ENCODE measurements around the gene CCDC80.

Gene CCDC80

DNA sequence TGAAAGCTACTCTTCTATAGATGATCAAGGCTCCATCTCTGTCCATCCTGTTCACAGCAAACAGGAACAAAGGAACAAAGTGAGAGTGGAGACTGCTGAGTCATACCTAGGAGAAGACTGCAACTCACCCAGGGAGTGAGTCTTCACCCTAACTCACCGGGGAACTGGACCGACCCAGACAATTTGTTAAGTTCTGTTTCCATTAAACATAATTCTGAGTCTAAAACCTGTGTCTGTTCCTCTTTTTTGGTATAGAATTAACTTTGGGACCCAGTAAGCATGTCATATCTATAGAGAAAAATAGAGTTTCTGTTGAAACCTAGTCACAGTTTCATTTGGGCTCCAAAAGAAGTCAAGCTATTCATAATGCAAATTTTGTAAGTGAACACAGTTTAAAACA, 21.6 kb downstream of the CCDC80 start:
- no peak for TF ChIP-seq CTCF (IDR thresholded peaks at IDR 0.05; ENCODE audit: control extremely low read depth, extremely low read depth, low read depth, missing control alignments)
- CTCF ChIA-PET = interaction anchor here (1.1 to 5.3 kb wide), 4 partner anchors 8 to 29 kb away, joined by 4 to 25 read pairs (median 4); no protein-coding TSS in a partner anchor
- no peak for DNase-seq (ENCODE audit: extremely low spot score)
- POLR2A ChIA-PET = no interaction called here

GRCh38 chr3:112617285-112617684, 23.7 kb downstream of the CCDC80 start:
- TF ChIP-seq CTCF (IDR thresholded peaks at IDR 0.05; ENCODE audit: control extremely low read depth, extremely low read depth, low read depth, missing control alignments) = no peak
- CTCF ChIA-PET = interaction anchor here (1.2 to 1.5 kb wide), 2 partner anchors 11 to 15 kb away, joined by 3 to 4 read pairs; no protein-coding TSS in a partner anchor
- DNase-seq (ENCODE audit: extremely low spot score) = no peak
- POLR2A ChIA-PET = no interaction called here

GRCh38 chr3:112615989-112616731, 24.8 kb downstream of the CCDC80 start:
- DNase-seq (ENCODE audit: extremely low spot score) = no peak
- ChIA-PET CTCF (interaction anchor here (1.2 to 1.5 kb wide), 3 partner anchors 10 to 14 kb away, joined by 3 to 4 read pairs (median 3); no protein-coding TSS in a partner anchor), POLR2A (no interaction called here)
- no peak for TF ChIP-seq CTCF (IDR thresholded peaks at IDR 0.05; ENCODE audit: control extremely low read depth, extremely low read depth, low read depth, missing control alignments)

DNA sequence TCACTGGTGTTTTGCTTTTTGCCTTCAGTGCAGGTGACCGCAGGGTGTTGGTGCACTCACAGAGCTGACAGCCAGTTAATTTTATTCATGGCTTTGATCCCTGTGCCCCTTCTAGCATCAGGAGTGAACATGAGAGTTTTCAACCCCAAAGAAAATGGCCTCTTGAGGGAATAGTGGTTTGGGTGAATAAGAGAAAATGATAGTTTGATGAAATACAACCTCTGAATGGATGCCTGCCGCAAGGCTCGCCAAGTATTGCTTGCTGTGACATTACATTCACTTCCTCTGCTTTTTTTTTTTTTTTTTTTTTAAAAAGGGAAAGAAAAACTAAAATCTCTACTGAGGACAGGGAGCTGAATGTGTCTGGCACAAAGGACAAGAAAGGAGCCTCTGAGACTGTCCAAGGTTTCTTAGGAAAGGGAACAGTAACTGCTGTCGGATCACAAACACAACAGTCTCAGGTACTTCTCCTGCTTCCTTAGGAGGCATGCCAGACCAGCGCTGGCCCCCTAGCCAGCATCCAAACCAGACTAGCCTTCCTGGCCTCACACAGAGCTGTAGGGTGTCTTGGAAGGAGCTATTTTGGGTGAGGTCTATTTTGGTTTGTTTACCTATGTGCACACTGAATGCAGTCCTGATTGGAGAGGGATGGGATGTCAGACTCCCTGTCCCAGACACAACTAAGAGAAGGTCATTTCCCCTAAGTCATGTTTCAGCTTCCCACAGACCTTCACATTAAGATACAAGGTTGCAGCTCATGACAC, 29.0 kb downstream of the CCDC80 start:
- ChIA-PET CTCF (interaction anchor here (0.6 to 2.7 kb wide), 7 partner anchors 9 to 475 kb away, joined by 3 to 7 read pairs (median 4); no protein-coding TSS in a partner anchor), POLR2A (no interaction called here)
- no peak for TF ChIP-seq CTCF (IDR thresholded peaks at IDR 0.05; ENCODE audit: control extremely low read depth, extremely low read depth, low read depth, missing control alignments)
- no peak for DNase-seq (ENCODE audit: extremely low spot score)

DNA sequence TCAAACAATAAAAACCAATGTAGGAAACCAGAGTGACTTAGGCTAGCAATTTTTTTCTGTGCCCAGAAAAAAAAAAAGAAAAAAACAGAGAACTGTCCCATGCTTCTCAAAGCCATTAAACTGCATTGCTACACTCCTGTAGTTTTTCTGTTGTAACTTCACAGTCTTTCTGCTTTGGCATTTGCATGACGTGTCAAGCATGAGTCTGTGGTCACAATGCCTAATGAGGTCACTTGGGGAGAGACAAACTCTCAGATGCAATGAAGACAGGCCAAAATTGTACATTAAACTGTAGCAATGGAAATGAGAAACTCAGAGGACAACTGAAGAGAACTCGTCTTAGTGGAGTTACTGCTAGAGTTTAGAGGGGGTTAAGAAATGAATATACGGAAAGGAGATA, 30.8 kb downstream of the CCDC80 start:
- CTCF ChIA-PET = no interaction called here
- POLR2A ChIA-PET = no interaction called here
- no peak for DNase-seq (ENCODE audit: extremely low spot score)
- no peak for TF ChIP-seq CTCF (IDR thresholded peaks at IDR 0.05; ENCODE audit: control extremely low read depth, extremely low read depth, low read depth, missing control alignments)

- no peak for TF ChIP-seq CTCF (IDR thresholded peaks at IDR 0.05; ENCODE audit: control extremely low read depth, extremely low read depth, low read depth, missing control alignments)
- CTCF ChIA-PET = interaction anchor here (0.9 to 2.6 kb wide), 6 partner anchors 12 to 35 kb away, joined by 3 to 9 read pairs (median 4); no protein-coding TSS in a partner anchor
- POLR2A ChIA-PET = no interaction called here
- DNase-seq (ENCODE audit: extremely low spot score) = no peak
These were observed 33.1 kb downstream of the CCDC80 start for GRCh38 chr3:112607863-112608262.

Data from GM10248 (cell line).